ENCODE measurements around the gene PCLO.

DNA sequence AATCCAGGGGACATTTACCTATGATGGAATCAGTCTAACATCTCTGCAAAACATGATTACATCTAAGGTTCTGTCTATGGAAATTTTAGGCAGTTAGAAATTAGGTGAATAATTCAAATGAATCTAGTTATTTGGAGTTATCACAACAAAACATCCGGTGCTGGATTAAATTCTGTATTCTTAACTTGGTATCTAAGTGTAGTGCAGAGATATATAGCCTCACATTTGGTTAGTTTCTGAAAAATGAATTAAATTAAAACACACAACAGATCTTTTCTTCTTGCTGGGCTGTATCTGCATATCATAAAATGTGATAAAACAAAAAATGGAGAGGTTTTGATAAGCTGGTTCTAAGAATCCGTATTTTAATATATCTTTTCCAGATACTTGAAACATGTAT, 354.1 kb downstream of the PCLO start:
- TF ChIP-seq TAF1 (IDR thresholded peaks at IDR 0.05; ENCODE audit: low read depth, low read length) (no peak), POLR2A (IDR thresholded peaks at IDR 0.05; ENCODE audit: low read depth, low read length) (no peak), SPI1 (IDR thresholded peaks at IDR 0.05; ENCODE audit: low read depth, low read length) (no peak)

All from GM12891 (cell line).